Adrenal gland (tissue), 12 donors: ENCODE data around the gene HOXB13. TPM values are rescaled to one million over a fixed set of nuclear protein-coding genes. Genes with fewer than 3 reads are reported as not detected.

ENCODE experiments used
- DNase-seq, 7 donors: peaks; one replicate each; pipeline ENCODE4 v3.0.0-alpha.2; 2019 to 2020
- H3K27ac ChIP-seq, 5 donors: fragments of 200-600 bp; sonication (generic) in 4 of 5; 1 replicate in 3 of 5; 2 replicates in 2 of 5; pipeline versions ENCODE4 v1.5.1 to v1.8.0; 2016 to 2020; ENCODE audit warnings: mild to moderate bottlenecking in 1 of 5
- H3K27me3 ChIP-seq: fragments of 200-600 bp; 2 replicates; pipeline ENCODE4 v1.8.0; 2021
- H3K36me3 ChIP-seq, 2 donors: fragments of 200-600 bp; replicated peaks in 1 of 2; 1 replicate in 1 of 2; 2 replicates in 1 of 2; pipeline versions ENCODE4 v1.5.1 to v1.8.0; 2018 to 2022
- H3K4me1 ChIP-seq, 2 donors: fragments of 200-600 bp; replicated peaks in 1 of 2; 1 replicate in 1 of 2; 2 replicates in 1 of 2; pipeline versions ENCODE4 v1.5.1 to v1.8.0; 2018 to 2021
- H3K4me3 ChIP-seq, 4 donors: fragments of 200-600 bp; sonication (generic) in 3 of 4; one replicate each; pipeline ENCODE4 v1.5.1; 2016 to 2018
- H3K9me3 ChIP-seq, 3 donors: fragments of 200-600 bp; sonication (generic) in 1 of 3; replicated peaks in 1 of 3; 1 replicate in 2 of 3; 2 replicates in 1 of 3; pipeline versions ENCODE4 v1.5.1 to v1.8.0; 2016 to 2021
- CTCF ChIP-seq, 6 experiments: fragments of 450-650 bp in 4 of 6; fragments of 200-600 bp in 2 of 6; sonication (generic) in 1 of 6; IDR thresholded peaks; 1 replicate in 5 of 6; 2 replicates in 1 of 6; pipeline versions ENCODE4 v1.5.1 to v1.8.0; 2016 to 2021; ENCODE audit warnings: antibody characterized with exemption in 6 of 6, mild to moderate bottlenecking in 2 of 6, moderate library complexity in 1 of 6
- POLR2A ChIP-seq, 2 donors: fragments of 450-650 bp; IDR thresholded peaks; one replicate each; pipeline ENCODE4 v1.6.1; 2017; ENCODE audit warnings: antibody characterized with exemption in 2 of 2, mild to moderate bottlenecking in 2 of 2, moderate library complexity in 1 of 2
- WGBS, 4 donors: extraction: QIAGEN DNeasy Blood & Tissue Kit in 2 of 4; methylation state at CpG; one replicate each; pipeline versions ENCODE4 v1.1.5 to v1.1.7; 2013 to 2017; 5-methylcytosine and 5-hydroxymethylcytosine counted together
- intact Hi-C, 2 donors: fragments of 100-400 bp; cut with DNase I; formaldehyde crosslinking; loops; one replicate each; pipeline versions ENCODE4 v1.14.1 to v1.15.0; 2022 to 2023
- polyA plus RNA-seq, 3 donors: library from polyadenylated mRNA; stranded (reverse); fragments of 200-250 nt in 2 of 3; fragments of 350-450 nt in 1 of 3; fragmentation: Illumina TruSeq in 1 of 3; extraction: RNeasy Lipid Tissue Mini Kit (QIAGEN cat#74804) in 1 of 3; gene quantifications; one replicate each; pipeline ENCODE4 v1.2.3, GENCODE V29; 2013 to 2014
- total RNA-seq, 9 donors: library from RNA; depleted of rRNA in 4 of 9; stranded (reverse); fragments of >200 nt in 4 of 9; fragments of 120-200 nt in 1 of 9; fragmentation: NEBNext Ultra II Directional in 1 of 9; extraction: Animal tissue kit (Norgen Biotek cat#: 25700) in 1 of 9; gene quantifications; one replicate each; pipeline versions ENCODE4 v1.1.0 to v1.2.4, GENCODE V29; 2013 to 2023
- donor health status: healthy with polysubstance abuse.
- donor health status: Bipolar disorder and iron deficiency.
- donor health status: DM: yes; HTN: yes; CAD: no.
- donor health status: DM: no; HTN: no; CAD: no.
- donor health status: DM: no; HTN: no; CAD: no.
- donor health status: DM: yes; HTN: yes; CAD: no.

Gene HOXB13
- total and polyA plus RNA-seq, 12 donors, result 0.07 to 0.11 TPM; not detected in 10

DNA sequence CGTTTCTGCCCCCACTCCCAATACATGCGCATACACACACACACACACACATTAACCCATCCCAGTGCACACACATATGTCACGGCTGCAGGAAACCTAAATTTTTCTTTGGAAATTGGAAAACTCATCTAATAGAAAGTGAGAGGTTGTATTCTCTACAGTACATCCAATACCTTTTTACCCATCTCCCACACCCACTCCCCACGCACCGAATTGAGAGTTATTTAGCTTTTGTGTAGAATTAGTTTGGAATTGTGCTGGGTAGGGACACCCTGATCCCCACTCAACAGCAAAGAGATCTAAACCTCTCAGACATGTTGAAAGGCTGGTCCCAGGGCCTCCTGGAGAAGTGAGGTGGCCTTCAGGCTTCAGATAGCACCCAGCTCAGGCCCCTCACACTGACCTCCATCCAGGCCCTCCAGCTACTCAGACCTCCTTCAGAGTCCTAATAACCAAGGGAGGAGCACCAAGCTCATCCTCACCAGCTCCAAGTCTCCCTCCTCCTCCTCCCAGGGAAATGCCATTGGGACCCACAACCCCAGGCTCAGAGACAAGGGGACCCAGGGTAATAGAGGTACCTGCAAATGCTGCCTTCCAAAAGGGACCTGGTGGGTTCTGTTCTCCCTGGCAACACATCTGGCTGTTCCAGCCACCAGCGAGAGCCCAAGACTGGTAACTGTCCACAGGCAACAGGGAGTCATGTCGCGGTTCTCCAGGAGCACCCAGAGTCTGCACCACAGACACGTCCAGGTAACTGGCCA is 955 bp downstream of the HOXB13 start:
- H3K4me1 ChIP-seq, result peaks cover 0 to 6% of the 10 kb centered on the region in 2 donors
- no peaks in the 10 kb centered on the region for H3K36me3 ChIP-seq
- TF ChIP-seq POLR2A (IDR thresholded peaks at IDR 0.05) (no peak), CTCF (IDR thresholded peaks at IDR 0.05) (no peak)
- 34 to 47% (median 36%) methylated on average over 6 to 9 of the region's 9 CpGs for WGBS, 4 donors
- H3K4me3 ChIP-seq, result no peak overlapping the region
- no peaks in the 10 kb centered on the region for H3K9me3 ChIP-seq
- no peak overlapping the region for H3K27ac ChIP-seq
- H3K27me3 ChIP-seq, result peaks cover 96% of the 10 kb centered on the region
- intact Hi-C loops, result loop anchor here (5.0 kb wide), 2 partner anchors 65 to 150 kb away; no protein-coding TSS in a partner anchor
- no peak for DNase-seq

DNA sequence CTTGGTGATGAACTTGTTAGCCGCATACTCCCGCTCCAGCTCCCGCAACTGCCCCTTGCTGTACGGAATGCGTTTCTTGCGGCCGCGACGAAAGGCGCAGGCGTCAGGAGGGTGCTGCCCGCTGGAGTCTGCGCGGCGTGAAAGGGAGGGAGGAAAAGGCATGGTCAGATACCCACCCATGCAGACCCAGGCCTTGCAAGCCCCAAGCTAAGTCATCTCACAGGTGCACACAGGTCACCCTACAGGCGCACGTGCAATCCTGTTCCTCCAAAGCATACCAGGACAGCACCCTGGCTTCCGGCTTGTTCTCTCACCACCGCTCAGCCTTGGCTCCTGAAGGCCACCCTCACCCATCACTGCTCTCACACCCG is 1.6 kb downstream of the HOXB13 start:
- 4 to 17% (median 11%) methylated on average over 5 to 20 of the region's 20 CpGs for WGBS, 4 donors
- no peak for TF ChIP-seq CTCF (IDR thresholded peaks at IDR 0.05)
- TF ChIP-seq POLR2A (IDR thresholded peaks at IDR 0.05), result no peak

GRCh38 chr17:48726114-48726915 is 2.2 kb downstream of the HOXB13 start:
- WGBS, 4 donors, result 13 to 24% (median 17%) methylated on average over 10 to 20 of the region's 20 CpGs
- no peaks in the 10 kb centered on the region for H3K9me3 ChIP-seq
- TF ChIP-seq CTCF (IDR thresholded peaks at IDR 0.05) (no peak), POLR2A (IDR thresholded peaks at IDR 0.05) (no peak)
- H3K27ac ChIP-seq, result no peak overlapping the region
- intact Hi-C loops, result loop anchor here (5.0 kb wide), 2 partner anchors 66 to 151 kb away; no protein-coding TSS in a partner anchor
- DNase-seq, result no peak
- H3K27me3 ChIP-seq, result peaks cover 96% of the 10 kb centered on the region
- H3K36me3 ChIP-seq, result no peaks in the 10 kb centered on the region
- no peak overlapping the region for H3K4me3 ChIP-seq
- H3K4me1 ChIP-seq, result peaks cover 0 to 6% of the 10 kb centered on the region in 2 donors

More for the DNA sequence above, 1.6 kb downstream of the HOXB13 start:
- no peak for DNase-seq
- Histone ChIP-seq H3K27ac (no peak overlapping the region), H3K27me3 (peaks cover 96% of the 10 kb centered on the region), H3K9me3 (no peaks in the 10 kb centered on the region), H3K4me3 (no peak overlapping the region), H3K4me1 (peaks cover 0 to 6% of the 10 kb centered on the region in 2 donors), H3K36me3 (no peaks in the 10 kb centered on the region)
- intact Hi-C loops, result loop anchor here (5.0 kb wide), 2 partner anchors 65 to 150 kb away; no protein-coding TSS in a partner anchor
